GM12892 (cell line): ENCODE results near the gene MRPL38.

Source experiments
- POLR2A ChIP-seq: IDR thresholded peaks from 2 replicates; pipeline ENCODE4 v1.6.1; 2011; ENCODE audit warnings: low read depth, low read length, control low read depth
- POLR2AphosphoS5 ChIP-seq: IDR thresholded peaks from 2 replicates; pipeline ENCODE4 v1.6.1; 2011; ENCODE audit warnings: low read depth, low read length, control low read depth
- TAF1 ChIP-seq: IDR thresholded peaks from 2 replicates; pipeline ENCODE4 v1.6.1; 2011; ENCODE audit warnings: low read depth, mild to moderate bottlenecking, control low read depth, low read length, borderline replicate concordance

- TF ChIP-seq POLR2A (no peak), TAF1 (no peak), POLR2AphosphoS5 (no peak)
Measured at GRCh38 chr17:75891022-75891604, 13.6 kb downstream of the MRPL38 start.
